NCI-H187 treated with DMSO at 0.1 percent for 48 hours (cell line): ENCODE data around the gene CPSF7.
"Not testable (repeated sequence)": the region's sequence is repeated elsewhere in the genome, so short reads cannot be mapped to it uniquely, and the experiment has no call there.

Experiments
- DNase-seq: peaks from one replicate; lab custom pipeline; 2025; lab: John Stamatoyannopoulos, UW

Gene CPSF7

DNA sequence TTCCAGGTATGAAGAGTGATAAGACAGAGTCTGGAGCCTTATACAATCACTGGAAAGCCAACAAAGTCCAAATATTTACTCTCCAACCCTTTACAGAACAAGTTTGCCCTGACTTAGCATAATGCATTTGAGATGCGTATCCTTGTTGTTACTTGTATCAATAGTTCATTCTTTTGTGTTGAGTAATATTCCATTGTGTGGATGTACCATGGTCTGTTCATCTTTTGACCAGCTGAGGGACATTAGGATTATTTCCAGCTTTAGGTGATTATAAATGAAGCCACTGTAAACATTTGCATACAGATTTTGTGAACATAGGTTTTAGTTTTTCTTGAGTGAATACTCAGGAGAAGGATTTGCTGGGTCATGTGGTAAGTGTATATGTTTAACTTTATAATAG, 9.8 kb upstream of the CPSF7 start:
- DNase-seq, result no peak

DNA sequence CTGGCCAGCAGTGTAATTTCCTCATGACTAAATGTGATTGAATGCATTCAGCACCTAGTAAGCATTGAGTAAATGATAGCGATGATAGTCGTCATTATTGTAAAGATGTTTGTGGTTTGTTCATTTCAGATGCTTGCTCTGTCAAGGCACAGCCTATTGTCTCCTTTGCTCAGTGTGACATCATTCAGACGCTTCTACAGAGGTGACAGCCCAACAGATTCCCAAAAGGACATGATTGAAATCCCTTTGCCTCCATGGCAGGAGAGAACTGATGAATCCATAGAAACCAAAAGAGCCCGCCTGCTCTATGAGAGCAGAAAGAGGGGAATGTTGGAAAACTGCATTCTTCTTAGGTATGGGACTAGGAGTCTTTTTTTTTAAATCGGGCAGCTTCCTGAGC, 7.7 kb upstream of the CPSF7 start:
- DNase-seq, result no peak

DNA sequence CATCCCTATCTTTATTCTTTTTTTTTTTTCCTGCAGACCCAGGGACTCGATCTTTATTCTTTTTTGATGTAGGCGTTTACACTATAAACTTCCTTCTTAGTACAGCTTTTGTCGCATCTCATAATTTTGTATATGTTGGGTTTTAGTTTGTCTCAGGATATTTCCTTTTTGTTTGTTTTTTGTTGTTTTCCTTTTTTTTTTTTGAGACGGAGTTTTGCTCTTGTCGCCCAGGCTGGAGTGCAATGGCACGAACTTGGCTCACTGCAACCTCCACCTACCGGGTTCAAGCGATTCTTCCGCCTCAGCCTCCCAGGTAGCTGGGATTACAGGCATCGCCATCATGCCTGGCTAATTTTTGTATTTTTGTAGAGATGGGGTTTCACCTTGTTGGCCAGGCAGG, 1.1 kb upstream of the CPSF7 start:
- not testable (repeated sequence) for DNase-seq

DNA sequence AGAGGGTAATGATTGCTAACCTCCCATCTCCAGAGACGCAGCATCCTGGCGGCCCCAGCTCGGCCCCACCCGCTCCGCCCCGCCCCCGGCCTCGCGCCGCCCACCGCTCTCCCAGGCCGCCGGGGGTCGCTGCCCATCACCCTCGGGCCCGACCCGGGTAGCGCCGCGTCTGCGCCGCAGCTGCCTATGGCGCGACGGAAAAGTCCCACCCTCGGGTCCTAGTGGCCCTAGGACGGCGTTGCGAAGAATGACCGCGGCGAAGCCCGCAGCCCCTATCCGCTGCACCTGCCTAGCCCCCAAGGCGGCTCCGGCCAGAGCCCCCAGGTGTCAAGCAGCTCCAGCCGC, 457 bp downstream of the CPSF7 start:
- no peak for DNase-seq

DNA sequence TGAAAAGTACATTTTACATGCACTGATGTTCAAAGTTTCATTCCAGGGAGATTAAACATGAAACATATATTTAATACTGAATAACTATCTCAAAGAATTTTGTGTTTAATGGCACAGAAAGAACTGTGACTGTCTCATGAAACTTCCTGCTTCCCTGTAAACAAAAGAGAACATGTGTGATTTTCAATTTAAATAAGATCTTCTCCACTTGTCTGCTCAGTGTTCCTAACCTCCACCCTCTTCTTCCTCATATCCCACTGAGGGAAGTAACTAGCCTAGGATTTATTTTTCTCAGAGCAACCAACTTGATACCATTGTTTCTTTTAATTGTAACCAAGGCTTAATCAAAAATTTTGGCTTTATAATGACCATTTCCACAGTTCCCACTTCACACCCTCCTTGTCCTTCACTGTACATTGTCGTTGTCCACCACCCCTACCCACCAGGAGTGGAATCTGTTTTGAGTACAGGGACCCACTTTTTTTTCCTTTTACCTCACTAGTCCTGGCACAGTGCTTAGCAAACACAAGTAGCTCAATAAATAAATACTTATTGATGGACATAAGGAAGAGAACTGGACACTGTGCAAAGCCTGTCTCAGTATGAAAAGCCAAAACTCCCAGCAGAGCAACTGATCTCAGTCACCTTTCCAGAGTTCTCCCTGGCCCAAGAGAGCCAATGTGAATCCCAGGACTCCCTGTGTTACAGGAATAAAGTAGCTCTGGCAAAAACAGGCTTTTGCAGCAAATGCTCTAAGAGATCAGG, 4.2 kb downstream of the CPSF7 start:
- no peak for DNase-seq

DNA sequence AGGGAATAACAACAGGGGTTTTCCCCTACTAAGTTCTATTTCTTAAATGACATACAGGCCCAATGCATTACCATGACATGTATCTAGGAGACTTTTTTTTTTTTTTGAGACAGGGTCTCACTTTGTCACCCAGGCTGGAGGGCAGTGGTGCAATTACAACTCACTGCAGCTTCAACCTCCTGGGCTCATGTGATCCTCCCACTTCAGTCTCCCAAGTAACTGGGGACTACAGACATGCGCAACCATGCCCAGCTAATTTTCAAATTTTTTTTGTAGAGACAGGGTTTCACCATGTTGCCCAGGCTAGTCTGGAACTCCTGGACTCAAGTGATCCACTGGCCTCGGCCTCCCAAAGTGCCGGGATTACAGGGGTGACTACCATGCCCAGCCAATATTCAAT, 7.5 kb downstream of the CPSF7 start:
- DNase-seq, result no peak

DNA sequence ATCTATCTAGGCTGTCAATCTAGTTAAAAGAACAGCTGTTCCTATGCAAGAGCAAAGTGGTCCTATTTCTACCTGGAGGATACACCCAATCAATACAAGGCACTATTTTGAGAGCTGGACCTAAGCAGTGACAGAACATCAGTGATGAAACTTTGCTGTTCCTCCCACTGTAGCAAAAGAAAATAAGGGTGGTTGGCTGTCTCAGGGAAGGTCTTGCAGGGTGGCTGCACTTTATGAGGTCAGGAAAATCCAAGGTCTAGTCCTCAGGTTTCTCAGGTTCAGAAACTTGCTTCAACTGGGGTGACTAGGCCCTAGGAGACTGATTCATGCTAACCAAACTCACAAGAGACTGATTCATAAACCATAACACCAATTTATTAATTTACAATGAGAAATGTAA, 11.6 kb downstream of the CPSF7 start:
- no peak for DNase-seq

DNA sequence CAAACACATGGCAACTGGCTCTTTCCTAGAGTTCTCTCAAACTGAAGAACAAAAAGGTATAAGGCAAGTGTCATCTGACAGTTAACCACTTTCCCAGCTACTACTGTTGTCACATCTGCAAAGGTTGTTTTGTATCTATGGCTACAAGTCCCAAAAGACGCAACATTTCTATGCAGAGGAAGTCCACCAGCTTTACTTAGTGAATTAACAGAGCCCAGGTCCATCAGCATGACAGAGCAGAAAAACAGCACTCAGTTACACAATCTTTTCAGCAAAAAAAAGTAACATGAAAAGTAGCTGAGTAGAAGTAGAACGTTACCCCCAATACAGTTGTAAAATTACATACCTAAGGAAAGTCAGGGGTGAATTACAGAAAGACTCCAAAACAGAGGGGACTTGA, 12.1 kb downstream of the CPSF7 start:
- DNase-seq, result no peak

DNA sequence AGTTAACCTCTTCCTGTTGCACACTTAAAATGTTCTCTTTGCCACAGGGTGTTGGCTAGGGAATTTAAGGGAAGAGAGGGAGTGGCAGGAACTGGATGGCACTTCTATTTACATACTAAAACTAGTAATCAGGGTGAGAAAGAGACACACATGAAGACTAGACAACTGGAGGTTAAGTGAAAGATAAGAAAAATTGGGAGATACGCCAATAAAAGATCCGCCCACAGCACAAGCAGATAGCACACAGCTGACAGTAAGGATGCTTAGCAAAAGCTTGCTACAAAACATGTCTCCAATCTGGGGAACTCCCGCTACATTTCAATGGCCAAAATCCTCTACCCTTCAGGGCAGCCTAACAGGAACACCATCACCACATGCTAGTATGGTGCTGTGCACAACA, 12.8 kb downstream of the CPSF7 start:
- no peak for DNase-seq

DNA sequence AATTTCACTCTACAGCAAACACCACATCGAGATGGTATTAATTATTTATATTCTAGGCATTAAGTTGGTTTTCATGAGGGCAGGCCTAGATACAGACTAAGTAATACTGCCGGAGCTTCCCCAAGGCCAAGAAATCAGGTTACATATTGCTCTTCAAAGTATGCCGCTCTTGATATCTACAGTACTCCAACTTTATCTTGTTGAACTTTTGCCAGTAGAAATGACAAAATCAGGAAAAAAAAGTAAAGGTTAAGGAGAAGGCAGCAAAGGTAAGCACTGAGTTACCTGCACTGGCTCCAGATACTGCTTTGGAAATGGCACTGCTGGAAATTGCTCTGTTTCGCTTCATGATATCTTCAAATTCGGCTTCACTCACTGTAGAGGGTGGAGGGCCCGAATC, 14.4 kb downstream of the CPSF7 start:
- no peak for DNase-seq

DNA sequence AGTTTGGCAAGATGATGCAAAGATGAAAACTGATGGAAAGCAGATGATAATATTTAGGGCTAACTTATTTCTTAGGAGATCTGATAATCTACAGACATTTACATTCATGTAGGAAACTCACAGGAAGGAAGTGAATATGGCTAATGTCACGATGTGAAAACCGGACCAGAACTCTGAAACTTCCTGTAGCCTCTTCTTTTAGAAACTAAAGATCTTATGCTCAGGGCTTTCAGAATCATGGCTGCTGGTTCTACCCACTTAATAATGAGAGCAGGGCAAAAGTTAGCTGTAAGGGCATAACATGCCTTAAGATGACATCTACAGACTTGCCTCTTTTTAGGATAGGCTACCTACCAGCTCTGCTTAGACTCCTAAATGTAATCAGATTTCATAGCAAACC, 15.2 kb downstream of the CPSF7 start:
- no peak for DNase-seq

DNA sequence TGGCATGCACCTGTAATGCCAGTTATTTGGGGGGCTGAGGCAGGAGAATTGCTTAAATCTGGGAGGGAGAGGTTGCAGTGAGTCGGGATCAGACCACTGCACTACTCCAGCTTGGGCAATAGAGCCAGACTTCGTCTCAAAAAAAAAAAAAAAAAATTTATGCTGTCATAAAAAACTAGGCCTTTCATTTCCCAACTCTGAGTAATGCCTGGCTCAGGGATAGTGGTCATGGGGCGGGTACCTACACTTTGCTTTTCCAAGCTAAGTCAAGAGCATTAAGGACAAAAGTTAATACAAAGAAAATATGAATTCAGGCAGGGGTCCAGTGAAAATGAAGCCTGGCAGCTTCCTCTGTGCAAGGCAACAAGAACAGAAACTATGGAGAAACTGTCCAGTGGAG, 16.3 kb downstream of the CPSF7 start:
- no peak for DNase-seq

DNA sequence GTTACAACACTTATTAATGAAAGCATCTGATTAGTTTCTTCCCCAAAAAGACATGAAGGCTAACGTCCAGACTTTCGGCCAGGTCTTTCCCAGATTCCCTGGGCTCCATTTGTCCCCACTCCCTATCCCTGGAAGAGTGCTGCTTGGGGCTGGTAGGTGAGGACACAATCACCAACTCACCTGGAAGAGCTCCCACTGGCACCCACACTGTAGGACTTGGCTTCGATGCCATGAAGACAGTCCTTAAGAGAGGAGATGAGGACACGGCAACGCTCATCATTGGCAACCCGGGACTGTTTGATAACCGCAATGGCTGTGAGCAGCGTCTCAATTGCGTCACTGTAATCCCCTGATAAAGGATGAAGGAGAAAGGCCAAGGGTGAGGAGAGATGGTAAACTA, 18.2 kb downstream of the CPSF7 start:
- DNase-seq, result no peak

DNA sequence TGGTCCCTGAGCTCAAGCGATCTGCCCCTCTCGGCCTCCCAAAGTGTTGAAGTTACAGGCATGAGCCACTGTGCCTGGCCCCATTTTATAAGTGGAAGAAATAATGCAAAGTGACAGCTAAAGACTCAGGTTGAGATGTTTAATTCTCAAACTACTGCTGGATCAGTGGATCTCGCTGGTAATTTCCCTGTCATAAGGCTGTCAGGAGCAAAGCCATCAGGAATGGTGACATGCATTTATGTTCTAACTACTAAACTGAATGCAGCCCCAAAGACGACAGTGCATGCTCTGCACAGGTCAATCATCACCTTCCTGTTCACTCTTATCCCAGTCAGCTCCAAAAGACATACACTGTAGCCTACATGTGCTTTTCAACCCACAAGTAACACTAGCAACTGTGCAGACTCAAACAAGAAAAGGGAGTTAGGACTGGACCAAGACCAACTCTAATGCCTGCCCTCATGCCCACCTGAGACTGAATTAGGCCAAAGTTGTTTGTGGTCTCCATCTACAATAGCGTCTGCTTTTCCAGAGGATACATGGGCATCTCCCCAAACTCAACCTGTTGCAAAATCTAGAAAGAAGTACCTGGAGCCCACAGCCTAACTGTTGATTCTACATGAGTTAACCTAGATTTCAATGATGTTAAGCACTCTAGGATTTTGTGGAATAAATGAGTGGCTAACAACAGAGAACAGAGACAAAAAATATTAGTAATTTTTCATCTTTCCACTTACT, 22.6 kb downstream of the CPSF7 start:
- no peak for DNase-seq

DNA sequence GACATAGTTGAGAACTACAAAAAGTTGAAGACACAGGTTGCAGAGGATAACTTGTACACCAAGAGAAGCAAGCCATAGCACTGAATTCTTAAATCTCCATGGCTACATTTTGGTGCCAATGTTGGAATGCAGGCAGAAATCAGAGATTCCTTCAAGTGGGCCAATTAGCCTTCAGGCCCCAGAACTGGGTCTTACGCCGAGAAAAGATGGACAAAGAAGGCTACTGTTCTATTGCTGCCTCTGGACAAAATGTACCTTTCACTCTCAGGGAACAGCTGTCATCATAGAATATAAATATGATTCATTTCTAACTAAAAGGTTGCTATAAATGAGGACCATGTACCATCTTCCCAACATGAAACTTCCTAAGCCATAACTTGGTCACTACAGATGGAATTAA, 23.7 kb downstream of the CPSF7 start:
- DNase-seq, result no peak

DNA sequence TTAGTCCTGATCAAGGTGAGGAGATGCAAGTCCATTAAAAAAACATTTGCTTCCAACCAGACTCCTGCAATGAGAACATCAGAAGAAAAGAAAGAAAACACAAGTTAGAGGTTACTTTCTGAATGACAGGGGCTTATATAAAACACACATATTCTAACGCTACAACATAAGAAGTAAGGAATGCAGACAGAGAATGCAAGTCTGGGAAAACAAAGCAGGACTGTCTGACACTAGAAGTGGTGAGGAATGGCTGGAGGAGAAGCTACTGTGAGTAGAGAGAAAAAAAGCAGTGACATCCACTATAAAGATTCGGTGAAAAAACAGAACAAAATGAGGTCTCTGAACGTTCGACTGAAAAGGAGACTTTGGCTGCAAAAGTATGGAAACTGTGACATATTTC, 25.1 kb downstream of the CPSF7 start:
- DNase-seq, result no peak

DNA sequence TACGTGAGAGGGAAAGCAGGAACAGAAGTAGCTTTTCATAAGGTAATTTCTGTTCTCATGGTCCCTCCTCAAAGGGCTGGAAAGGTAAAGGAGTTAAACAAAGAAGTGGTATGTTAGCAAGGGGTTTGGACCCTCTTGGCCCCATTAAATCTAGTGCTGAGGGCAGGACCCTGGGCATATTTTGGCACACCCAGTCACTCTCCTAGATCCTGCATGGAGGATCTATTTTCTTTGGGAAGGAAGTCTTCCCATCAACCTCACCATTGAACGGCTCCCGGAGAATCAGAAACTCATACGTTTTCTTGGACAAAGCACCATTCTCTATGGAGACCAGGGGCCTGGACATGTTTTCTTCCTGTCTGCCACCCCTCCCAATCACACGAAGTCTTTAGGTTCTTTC, 25.7 kb downstream of the CPSF7 start:
- no peak for DNase-seq

DNA sequence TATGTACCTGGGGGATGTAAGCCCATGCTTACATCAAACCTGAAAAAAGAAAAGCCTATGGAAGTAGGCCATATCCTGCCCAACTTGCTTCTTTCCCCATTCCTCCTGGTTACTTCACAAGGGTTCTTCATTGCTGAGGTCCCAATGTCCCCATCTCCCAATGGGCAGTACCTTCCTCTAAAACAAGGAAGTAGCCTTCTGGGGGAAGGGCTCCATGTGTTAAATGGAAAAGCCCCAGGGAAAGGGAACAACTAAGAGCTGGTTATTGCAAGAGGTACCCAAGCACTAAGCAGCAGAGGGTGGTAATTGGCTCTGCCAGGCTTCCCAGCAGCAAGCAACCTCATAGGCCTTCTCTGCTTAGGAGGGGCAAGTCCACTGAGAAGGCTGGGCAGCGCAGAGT, 26.1 kb downstream of the CPSF7 start:
- DNase-seq, result no peak

DNA sequence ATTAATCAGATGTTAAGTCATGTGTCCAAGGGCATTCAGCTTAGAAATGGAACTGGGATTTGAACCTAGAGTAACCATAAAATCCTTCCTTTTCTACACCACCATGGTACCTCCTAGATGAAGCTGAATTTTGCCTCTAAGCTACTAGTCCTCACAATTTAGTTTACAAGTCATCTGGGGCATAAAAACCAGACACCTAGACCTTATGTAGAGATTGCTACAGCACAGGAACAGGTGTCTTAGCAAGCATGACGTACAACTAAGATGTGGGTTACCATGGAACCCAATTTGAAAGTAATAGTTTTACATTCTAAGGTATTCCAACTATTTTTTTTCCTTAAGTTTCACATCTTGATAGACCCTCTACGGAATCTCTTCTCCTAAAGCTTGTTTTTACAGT, 28.2 kb downstream of the CPSF7 start:
- no peak for DNase-seq

DNA sequence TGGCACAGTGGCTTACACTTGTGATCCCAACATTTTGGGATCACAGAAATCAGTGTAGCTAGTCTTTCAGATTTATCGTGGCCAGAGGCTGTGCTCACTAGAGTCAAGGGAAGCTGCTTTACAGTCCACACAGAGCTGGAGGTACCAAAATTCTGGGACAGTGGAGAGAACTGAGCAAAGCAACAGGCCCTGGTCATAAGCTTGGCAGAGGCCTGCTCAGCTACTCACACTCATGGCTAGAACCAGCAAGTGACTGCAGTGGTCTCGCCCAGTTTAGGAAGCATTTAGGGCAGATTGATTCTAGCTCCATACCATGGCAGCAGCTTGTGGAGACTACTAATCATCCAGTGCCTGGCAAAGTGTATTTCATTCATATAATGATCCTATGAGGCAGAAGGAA, 28.6 kb downstream of the CPSF7 start:
- DNase-seq, result no peak

DNA sequence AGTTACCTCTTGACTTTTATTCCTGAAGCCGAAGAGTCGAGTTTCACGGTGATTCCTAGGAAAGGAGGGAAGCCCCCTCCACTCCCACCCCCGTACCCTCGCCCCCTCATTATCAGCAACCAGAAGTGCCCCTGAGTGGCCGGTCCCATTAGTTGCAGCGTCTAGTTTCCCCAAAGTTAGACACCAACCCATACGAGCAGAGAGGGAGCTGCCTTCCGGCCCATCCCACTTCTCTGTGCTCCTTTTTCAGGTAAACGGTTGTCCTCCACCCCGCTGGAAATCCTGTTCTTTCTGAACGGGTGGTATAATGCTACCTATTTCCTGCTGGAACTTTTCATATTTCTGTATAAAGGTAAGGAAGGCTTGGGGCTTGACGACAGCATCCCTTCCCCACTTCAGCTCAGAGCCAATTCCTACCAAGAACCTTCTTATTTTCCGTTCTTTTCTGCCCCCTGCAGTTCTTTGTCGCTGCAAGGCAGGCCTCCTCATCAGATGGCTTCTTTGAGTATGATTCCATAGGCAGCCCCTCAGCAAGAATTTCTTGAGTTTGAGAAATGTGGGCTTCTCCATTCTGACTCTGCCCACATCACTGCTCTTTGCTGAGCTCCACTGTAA, 36.7 kb downstream of the CPSF7 start:
- DNase-seq, result no peak

DNA sequence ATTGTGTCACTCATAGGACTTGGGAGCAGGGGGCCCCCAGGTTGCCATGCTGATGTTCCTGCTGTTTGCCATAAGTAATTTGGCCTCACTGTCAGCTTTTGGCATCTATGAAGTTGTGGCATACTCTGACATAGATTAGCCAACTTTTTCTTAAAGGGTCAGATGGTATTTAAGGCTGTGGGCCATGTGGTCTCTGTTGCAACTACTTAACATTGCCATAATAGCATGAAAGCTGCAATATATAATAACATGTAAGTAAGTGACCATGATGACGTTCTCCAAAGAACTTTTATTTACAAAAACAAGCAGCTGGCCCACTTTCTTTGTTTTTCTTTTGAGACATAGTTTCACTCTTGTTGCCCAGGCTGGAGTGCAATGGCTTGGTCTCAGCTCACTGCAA, 39.6 kb downstream of the CPSF7 start:
- no peak for DNase-seq
